HepG2 (cell line): ENCODE measurements around the gene VPS18.

Source experiments
- MYC ChIP-seq: sonication (generic); formaldehyde crosslinking; IDR thresholded peaks from 2 replicates; pipeline ENCODE4 v1.9.0; 2021; ENCODE audit warnings: missing genetic modification reagents, borderline replicate concordance
- MZF1 ChIP-seq: sonication (generic); formaldehyde crosslinking; IDR thresholded peaks from 2 replicates; pipeline ENCODE4 v1.8.1; 2023; ENCODE audit warnings: mild to moderate bottlenecking, missing genetic modification reagents, borderline replicate concordance
- TF ChIP-seq, protein P1 (sequence below): sonication (generic); formaldehyde crosslinking; IDR thresholded peaks from 2 replicates; pipeline ENCODE4 v1.5.0; 2020; ENCODE audit warnings: missing genetic modification reagents

DNA sequence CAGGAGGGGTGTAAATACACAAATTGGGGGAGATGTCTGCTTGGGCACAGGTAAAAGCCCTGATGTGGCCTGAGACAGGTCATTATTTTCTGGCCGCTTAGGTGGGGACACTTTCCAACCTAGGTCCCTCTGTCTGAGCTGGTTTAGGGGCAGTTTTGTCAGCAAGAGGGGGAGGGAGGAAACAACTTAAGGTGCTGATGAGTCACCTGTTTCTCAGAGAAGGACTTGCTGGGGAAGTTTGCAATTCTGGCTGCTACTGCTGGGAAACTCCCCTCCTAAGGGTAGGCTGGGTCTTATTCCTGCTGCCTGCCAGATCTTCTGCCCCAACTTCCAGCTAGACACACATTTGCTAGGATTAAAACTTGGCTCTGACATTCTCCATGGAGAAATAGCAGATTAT is 15.5 kb upstream of the VPS18 start:
- TF ChIP-seq MZF1 (CRISPR knock-in tag) (no peak), MYC (CRISPR knock-in tag) (no peak)
- TF ChIP-seq, protein P1, sequence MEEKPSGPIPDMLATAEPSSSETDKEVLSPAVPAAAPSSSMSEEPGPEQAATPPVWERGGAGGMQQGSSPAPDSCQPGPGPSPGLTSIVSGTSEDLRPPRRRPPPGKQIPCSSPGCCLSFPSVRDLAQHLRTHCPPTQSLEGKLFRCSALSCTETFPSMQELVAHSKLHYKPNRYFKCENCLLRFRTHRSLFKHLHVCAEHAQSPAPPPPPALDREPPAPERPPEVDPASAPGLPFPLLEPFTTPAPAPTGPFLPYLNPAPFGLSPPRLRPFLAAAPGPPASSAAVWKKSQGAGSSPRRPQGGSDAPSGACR = no peak
